ENCODE measurements around the gene AQP4. TPM values are rescaled to one million over a fixed set of nuclear protein-coding genes. Genes with fewer than 3 reads are reported as not detected.

AQP4 gene
- total RNA-seq, 2 experiments from 2014 or later: not detected

- Mint-ChIP-seq H3K4me3 (no peak overlapping the region), H3K27me3 (no peaks in the 10 kb centered on the region), H3K4me1 (no peaks in the 10 kb centered on the region), H3K36me3 (no peaks in the 10 kb centered on the region), H3K27ac (no peak overlapping the region), H3K9me3 (peaks cover 9% of the 10 kb centered on the region)
- DNase-seq: no peak
These were observed 53.0 kb downstream of the AQP4 start for GRCh38 chr18:26812462-26812861.

DNA sequence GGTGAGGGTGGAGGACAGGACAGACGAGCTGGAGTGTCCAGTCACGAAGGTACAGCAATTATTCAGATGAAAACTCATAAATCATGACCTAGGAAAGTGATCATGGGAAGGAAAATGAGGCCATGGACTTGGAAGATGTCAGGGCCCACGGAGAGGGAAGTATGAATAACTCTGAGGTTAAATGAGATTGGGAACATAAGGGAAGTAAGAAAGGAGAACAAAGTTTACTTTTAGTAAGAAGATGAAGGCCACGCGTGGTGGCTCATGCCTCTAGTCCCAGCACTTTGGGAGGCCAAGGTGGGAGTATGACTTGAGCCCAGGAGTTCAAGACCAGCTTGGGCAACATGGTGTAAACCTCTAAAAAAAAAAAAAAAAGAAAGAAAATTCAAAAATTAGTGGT lies 56.2 kb downstream of the AQP4 start:
- no peaks in the 10 kb centered on the region for H3K4me1 Mint-ChIP-seq
- H3K27me3 Mint-ChIP-seq: no peaks in the 10 kb centered on the region
- no peak overlapping the region for H3K27ac Mint-ChIP-seq
- DNase-seq: no peak
- H3K4me3 Mint-ChIP-seq: no peak overlapping the region
- H3K36me3 Mint-ChIP-seq: no peaks in the 10 kb centered on the region
- peaks cover 3% of the 10 kb centered on the region for H3K9me3 Mint-ChIP-seq

GRCh38 chr18:26806224-26806623 lies 59.3 kb downstream of the AQP4 start:
- Mint-ChIP-seq H3K27ac (no peak overlapping the region), H3K9me3 (peaks cover 3% of the 10 kb centered on the region), H3K4me1 (no peaks in the 10 kb centered on the region), H3K36me3 (no peaks in the 10 kb centered on the region), H3K4me3 (no peak overlapping the region), H3K27me3 (no peaks in the 10 kb centered on the region)
- DNase-seq: no peak

DNA sequence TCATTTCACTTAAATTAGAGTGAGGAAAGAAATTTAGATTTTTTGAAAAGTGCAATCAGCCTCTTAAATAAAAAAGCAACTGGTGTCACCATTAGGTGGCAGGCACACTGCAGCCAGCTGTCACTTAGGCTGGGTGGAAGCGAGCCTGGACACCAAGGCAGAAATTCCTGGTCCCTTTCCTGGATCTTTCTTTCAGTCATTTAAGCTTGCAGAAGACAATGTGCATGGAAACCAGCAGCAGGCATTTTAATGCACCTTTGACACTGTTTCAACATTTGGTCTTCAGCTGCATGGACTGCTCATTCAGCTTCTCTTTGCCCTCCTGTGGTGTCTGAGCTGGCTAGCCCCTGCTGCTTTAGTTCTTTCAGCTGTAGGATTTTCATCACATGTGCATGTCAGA lies 61.0 kb downstream of the AQP4 start:
- Mint-ChIP-seq H3K27ac (no peak overlapping the region), H3K4me3 (no peak overlapping the region), H3K9me3 (peaks cover 3% of the 10 kb centered on the region), H3K27me3 (no peaks in the 10 kb centered on the region), H3K36me3 (no peaks in the 10 kb centered on the region), H3K4me1 (no peaks in the 10 kb centered on the region)
- no peak for DNase-seq

DNA sequence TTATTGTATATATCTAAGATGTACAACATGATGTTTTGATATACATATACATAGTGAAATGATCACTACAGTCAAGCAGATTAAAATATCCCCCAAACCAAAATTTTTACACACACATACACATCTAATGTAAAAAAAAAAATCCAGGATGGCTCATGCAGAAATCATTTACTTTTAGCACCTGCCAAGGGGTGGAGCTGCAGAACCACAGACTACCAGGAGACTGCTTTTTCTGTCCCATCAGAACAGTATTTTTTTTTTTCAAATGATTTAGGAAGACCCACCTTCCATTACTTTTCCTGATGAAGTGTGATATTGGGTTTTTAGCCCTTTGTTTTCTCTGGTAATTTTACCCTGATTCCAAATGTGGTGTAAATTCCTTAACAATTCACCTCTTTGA lies 61.9 kb downstream of the AQP4 start:
- H3K4me3 Mint-ChIP-seq: no peak overlapping the region
- H3K36me3 Mint-ChIP-seq: no peaks in the 10 kb centered on the region
- no peaks in the 10 kb centered on the region for H3K4me1 Mint-ChIP-seq
- H3K27me3 Mint-ChIP-seq: no peaks in the 10 kb centered on the region
- no peak for DNase-seq
- no peak overlapping the region for H3K27ac Mint-ChIP-seq
- peaks cover 9% of the 10 kb centered on the region for H3K9me3 Mint-ChIP-seq

- no peak overlapping the region for H3K4me3 Mint-ChIP-seq
- no peak overlapping the region for H3K27ac Mint-ChIP-seq
- no peaks in the 10 kb centered on the region for H3K27me3 Mint-ChIP-seq
- H3K36me3 Mint-ChIP-seq: no peaks in the 10 kb centered on the region
- H3K4me1 Mint-ChIP-seq: no peaks in the 10 kb centered on the region
- H3K9me3 Mint-ChIP-seq: peaks cover 11% of the 10 kb centered on the region
- DNase-seq: no peak
These were observed 62.9 kb downstream of the AQP4 start for GRCh38 chr18:26802330-26803200.
